NCI-H2107 treated with DMSO at 0.1 percent for 48 hours (cell line): ENCODE results near the gene P4HA2.

Experiments
- DNase-seq: peaks from one replicate; lab custom pipeline; 2025; ENCODE audit not compliant: unreplicated experiment; lab: John Stamatoyannopoulos, UW

P4HA2 gene

DNA sequence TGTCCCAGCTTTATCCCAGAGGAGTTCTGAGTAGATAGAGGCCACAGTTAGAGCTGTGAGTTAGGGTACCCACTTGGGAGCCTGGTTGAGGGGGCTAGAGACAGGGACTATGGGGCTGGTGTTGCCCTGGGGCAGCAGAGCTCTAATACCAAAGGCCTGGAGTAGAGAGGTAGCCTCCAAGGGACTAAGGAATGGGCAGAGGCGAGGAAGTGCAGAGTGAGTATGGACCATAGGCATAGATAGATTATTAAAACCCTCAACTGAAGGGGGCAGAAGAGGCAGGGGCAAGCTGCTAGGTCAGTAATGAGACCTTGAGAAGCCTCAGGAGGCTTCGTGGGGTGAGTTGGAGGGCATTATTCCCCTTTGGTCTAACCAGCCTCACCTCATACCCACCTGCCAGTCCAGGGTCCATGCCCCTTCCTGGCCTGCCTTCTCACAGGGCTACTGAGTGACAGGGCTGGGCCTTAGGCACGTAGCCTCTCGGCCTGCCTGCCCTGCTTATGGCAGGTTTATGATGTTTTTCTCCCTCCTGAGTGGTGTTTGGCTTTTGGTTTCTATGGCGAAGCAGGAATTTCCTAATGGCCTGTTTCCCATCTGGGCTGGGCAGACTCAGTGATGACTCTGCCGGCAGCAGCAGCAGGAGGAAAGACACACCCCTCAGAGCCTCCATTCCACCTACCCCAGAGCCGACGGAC lies 37.8 kb upstream of the P4HA2 start:
- no peak for DNase-seq

DNA sequence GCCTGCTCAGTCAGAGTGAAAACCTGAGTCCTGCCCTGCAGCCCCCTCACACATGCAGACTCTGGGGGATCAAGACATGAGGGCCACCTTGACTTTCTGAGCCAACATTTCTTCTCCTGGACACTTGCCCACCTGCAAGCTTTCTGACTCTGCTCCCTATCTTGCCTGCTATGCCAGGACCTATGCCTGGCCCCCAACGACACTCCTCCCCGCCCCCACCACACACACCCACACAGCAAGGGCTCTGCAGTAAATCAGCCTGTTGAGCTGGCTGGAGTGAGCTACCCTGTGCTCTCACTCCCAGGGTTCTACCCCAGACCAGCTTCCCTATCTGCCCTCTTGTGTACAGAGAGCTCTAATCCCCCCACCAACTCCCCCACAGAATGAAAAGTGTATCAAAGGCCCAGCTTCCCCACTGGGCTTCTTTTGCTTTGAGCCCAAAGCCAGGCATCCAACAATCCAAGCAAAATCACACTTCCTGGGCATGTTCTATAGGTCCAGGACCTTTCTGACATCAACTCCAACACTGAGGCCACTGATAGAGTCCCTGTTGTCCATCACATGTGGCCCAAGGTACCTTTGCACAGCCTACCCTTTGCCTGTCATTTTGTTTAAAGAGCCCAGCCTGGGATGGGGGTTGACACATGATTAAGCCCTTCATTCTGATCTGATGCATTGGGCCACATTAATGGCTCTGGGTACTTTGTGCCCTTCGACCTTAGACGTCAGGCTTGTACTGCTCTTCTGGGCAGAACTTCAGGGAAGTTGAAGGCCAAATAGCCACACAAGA lies 37.1 kb upstream of the P4HA2 start:
- DNase-seq, result no peak

DNA sequence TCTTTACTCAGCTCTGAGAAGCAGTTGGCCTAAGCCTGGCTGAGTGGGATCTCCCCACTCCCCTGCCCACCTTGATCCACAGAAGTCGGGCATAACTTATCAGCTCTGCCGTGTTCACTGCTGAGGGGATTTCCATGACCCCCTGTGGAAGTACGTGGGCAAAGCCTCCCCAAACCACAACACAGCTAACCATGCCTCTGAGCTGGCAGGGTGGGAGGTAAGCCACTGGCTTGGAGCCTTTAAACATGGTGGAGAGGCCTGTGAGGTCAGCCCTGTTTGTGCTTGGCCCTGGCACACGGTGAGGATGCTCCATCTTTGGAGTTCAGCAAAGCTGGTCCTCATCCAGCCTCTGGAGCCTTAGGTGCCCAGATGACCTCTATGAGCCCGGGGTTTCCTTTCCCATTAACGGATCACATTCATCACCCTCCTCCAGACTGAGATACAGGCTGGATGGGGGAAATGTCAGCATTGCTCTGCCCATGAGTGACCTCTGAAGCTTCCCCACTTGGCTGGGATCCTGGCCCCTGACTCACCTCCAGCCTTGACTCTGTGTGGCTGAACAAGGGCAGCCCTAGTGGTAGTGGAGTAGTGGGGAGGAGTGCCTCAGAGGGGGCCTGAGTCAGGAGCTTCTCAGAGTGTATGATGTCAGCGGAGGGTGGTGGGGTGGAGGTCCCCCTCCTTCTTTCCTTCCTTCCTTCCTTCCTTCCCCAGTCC lies 36.1 kb upstream of the P4HA2 start:
- no peak for DNase-seq

DNA sequence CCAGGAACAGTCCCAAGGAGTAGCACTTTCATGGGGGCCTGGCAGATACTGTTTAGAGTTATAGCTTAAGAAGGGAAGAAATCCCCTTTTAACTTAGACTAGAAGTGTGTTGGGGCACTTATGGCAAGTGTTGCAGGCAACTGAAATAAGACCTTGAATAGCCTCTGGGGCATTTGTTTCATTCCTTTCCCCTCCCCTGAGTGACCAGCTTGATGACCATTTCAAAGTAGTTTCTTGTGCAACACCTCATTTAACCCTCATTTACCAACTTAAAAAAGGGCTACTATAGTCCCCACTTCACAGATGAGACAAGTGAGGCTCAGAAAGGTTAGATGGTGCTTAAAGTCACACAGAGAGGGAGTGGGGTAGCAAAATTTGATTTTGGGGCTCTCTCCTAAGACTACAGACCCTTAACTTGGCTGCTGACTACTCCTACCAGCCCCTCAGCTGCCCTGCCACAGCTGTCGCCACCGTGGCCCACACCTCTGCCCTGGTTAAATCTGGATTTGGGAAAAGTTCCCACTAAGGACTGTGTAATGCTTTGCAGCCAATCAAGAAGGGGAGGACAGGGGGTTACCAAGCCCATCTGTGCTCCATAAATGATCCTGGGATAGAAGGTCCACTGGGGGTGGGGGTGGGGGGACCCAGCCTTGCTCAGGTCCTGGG lies 35.4 kb upstream of the P4HA2 start:
- no peak for DNase-seq

DNA sequence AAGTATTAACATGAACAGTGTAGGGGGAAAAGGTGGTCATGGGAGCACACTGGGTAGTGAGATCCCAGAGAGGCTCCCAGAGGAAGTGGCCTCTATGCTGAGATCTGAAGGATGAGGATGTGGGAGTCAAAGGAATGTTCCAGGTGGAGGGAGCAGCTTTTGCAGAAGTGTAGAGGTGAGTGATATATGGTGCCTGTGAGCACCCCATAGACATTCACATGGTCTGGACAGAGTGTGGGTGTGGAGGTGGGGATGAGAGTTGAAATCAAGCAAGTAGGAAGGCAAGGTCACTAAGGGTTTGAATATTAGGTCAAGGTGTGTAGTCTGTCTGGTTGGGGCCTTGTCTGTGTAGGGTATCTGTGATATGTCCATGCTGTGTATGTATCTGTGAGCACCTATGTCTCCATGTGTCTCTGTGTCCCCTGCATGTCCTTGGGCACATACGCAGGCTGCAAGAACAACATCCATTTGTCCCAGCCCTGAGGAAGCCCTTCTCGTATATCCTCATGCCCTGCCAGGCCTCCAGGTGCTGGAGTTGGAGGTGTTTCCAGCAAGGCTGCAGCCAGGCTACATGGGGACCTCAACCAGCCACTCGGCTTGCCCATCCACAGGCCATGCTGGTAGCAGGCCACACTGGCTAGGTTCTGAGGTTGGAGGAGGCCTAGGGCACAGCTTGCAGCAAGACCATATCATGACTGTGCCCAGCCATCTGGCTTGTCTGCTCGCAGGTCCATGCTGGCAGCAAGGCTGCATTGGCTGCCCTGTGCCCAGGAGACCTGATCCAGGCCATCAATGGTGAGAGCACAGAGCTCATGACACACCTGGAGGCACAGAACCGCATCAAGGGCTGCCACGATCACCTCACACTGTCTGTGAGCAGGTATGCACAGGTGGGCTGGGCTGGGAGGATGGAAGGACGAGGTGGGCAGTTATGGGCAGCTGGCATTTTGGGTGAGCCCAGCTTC lies 34.5 kb upstream of the P4HA2 start:
- DNase-seq, result no peak

DNA sequence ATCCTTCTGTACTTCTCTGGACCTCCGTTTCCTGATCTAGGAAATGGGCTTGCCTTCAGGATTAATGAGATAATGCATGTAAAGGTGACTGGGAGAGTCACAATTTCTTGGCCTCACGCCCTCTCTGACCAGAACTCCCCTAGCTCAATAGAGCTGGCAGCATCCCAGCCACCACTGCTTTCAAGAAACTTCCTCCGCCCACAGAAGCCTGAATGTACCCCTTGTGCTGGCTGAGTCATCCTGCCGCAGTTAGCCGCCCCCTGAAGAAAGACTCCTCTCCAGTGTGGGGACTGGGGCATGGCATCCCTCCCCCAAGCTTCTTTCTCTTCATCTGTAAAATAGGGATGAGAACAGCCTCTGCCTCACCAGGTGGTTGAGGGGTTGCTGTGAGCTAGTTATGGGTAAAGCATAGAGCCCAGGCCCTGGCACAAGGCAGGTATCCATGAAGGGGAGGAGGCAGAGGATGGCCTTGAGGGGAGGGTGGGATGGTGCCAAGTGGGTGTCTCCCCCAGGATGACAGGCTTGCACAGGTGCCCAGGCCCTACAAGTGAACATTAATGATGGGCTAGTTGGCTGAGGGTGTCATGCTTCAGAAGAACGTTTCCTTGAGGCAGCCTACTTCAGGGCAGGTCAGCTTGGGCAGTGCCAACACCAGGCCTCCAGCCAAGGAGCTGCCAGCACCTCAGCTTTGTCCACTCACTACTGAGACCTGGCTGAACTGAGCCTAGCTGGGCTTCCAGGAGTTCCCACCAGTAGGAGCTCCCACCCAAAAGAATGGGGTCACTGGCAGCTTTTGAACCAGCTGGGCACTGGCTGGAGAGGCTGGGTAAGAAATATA lies 33.3 kb upstream of the P4HA2 start:
- no peak for DNase-seq

DNA sequence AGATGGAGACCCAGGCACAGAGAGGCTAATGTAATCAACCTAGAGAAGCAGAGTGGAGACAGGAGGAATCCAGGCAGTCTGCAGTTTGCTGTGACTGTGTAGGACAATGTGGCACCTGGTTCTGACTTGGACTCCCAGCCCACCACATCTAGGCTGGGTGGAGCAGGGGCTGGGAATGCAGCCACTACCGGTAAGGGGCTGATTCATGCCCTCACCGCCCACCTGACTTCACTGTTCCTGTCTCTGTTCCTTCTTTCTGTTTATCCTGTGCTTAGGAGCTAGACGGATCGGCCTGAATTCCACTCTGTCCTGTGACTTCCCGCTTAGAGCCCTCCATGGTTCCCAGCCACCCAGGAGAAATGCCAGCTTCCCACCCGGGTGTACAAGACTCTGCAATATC lies 32.4 kb upstream of the P4HA2 start:
- no peak for DNase-seq

DNA sequence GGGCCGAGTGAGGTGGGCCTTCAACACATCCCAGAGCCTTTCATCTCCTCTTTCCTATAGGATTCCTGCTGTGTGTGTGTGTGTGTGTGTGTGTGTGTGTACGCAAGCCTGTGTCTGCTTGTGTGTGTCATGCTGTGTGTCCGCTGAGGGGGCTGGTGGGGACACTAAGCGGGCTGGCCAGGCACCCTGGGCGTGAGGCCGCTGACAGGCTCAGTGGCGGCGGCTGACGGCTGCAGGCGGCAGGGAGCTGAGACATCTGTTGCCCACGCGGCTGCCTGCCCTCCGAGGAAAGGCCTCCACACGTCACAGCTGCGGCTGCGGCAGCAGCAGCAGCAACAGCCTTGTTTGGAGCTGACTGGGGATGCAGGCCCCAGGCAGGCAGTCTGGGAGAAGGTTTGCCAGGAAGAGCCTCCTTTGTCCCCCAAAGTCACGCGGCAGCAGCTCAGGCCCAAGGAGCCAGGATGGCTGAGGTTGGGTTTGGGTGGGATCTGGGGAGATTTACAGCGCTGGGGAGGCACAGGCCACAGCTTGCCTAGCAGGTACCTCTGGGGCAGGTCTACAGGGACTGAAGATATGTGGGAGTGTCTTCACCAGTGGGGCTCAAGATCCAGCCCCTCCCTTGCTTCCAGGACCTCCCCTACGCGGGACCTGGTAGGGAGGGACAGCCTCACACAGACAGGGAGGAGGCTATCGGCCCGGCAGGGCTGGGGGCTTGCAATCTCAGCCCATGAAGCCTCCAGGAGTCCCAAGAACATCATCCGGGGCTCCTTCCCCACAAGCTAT lies 31.6 kb upstream of the P4HA2 start:
- DNase-seq, result no peak

DNA sequence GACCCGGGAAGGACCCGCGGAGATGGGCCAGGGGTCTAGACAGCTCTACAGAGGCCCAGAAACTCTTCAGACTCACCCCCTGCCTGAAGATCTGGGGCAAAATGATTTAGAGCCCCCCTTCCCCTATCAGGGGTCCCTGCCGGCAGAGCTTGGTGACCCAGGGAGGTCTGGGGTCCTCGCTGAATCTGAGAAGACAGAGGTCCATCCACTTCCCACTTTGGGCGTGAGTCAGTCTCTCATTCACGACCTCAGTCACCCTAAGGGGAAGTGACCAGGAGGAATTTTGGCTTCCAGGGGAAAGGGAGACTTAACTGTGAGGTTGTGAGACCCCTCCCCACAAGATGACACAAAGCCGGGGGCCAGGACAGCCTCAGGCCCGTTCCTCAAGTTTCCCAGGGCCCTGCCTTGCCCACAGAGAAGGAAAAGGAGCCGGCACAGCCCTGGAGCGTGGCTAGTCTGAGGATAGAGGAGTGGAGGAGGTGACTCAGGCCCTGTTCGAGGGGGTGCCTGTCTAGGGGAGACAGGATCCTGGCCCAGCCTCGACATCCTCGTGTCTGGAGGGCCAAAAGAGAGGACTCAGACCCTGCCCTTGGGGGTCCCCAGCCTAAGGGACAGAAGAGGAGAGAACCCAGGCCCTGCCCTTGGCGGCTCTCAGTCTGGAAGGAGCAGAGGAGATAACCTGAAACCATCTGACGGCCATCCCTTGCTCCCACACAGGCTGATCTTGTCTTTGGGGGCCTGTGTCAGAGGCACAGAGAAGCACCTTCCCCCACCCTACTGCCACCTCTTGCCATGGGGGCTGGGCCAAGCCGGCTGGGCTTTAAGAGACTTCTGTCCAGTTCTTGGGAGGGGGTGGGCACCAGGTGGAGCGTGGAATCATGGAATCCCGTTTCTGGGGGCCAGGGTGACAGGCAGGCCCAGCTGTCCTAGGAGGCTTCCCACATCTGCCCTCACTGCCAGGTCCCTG lies 30.7 kb upstream of the P4HA2 start:
- DNase-seq, result no peak

DNA sequence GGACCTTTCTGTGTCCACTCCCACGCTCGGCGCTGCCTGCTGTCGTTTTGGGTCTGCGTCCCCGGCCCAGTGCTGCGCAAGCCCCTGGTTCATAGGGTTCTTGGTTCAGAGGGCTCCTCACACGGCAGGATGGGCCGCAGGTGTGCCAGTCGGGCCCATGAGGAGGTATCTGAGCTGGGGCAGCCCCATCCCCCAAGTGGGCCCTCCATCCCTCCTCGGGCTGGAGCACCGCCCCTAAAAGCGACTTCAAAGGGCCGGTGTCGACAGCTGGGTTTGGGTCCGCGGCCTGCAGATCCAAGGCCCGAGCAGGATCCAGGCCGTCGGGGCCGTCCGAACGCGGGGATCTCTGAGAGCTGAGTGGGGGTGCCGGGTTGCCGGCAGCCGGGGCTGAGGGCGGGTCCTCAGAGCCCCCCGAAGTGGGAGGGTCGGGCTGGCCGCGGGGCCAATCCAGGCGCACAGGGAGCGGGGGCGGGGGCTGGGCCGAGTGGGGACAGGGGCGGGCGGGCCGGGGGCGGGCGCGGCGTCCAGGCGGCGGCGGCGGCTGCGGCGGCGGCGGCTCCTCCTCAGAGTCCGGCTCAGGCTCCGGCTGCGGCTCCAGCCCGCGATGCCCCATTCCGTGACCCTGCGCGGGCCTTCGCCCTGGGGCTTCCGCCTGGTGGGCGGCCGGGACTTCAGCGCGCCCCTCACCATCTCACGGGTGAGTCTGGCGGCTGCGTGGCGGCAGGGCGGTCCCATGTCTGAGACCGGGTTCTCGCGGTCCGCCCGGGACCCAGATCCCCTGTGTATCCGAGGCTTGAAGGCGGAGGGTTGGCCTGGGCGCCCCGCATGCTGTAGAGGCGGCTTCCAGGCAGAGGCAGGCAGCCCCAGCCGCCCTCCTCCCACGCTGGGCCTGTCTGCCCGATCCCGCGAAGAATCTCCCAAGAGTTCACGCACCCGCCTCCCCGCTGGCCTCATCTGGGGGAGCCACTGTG lies 29.8 kb upstream of the P4HA2 start, which contains the start of gene PDLIM4:
Gene PDLIM4, plus strand, starts transcription at position 566 of the 971 bp plus-strand sequence. Its CDS starts 39 bp downstream, at position 605.
- no peak for DNase-seq

DNA sequence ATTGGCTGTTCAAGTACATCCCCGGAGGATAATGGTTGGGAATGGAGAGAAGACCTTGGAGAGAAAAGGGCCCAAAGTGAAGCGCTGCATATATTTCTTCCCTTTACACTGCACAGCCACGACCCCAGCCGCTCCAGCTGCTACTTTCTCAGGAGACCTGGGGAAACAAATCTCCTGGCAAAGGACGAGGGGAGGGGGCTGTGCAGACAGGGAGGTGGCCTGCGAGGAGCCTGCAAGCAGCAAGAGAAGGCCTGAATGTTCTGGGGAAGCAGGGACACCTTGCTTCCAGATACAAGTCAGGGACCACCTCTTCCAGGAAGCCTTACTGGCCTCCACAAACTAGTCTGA lies 29.1 kb upstream of the P4HA2 start:
- DNase-seq, result no peak

DNA sequence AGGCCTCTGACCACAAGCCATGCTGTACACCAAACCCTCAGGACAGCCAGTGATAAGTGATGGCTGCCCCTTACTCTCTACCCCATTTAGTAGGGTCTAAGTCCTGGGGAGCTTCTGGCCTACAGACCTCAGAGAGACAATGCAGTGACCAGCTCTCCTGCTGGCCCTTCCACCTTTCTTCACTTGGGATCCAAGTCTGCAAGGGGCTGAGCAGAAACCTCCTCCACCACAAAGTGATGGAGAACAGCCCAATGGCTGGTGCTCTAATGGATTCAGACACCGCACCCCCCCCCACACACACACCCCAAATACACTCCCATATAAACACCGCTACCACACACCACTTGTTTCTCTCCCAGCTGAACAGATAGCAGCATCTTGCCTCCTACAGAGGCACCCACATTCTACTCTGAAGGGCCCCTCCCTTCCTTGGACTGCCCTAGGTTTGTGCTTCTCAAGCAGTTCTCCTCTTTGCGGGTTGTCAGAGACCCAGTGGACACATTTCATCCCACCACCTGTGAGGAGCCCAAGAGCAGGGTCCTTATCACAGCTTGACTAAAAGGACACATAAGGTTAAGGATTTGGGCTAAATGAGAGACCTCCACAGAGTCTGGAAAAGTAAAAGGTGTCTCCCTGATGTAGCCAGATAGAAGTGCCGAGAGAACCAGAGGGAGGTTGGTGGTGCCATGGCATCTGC lies 28.6 kb upstream of the P4HA2 start:
- DNase-seq, result no peak

DNA sequence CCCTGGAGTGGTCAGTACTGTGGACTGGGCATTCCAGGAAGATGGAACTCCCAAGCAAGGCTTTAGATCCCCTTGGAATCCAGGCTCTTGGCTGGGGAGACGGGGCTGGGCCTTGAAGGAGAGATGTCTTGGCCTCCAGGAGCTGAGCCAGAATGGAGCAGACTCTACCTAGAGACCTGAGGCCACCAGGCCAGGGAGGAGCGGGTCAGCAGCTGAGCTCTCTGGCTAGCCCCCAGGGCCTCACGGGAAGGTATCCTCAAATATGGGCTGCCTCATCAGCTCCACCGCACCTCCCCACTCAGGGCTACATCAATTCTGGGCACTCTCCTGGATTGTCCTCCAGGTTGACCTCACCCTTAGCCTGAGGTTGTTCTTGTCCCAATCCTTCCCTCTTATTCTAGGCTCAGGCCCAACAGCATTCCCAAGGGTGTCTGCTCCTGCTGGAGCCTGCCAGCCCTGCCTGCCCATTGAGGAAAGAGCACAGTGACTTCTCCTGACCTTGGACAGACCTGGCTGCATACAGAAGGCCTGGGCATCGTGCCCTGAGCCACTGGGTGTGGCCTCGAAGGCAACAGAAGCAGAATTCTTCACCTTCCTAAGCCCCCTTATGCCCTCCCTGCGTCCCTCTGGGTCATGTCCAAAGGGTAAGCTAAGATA lies 26.8 kb upstream of the P4HA2 start:
- DNase-seq, result no peak

DNA sequence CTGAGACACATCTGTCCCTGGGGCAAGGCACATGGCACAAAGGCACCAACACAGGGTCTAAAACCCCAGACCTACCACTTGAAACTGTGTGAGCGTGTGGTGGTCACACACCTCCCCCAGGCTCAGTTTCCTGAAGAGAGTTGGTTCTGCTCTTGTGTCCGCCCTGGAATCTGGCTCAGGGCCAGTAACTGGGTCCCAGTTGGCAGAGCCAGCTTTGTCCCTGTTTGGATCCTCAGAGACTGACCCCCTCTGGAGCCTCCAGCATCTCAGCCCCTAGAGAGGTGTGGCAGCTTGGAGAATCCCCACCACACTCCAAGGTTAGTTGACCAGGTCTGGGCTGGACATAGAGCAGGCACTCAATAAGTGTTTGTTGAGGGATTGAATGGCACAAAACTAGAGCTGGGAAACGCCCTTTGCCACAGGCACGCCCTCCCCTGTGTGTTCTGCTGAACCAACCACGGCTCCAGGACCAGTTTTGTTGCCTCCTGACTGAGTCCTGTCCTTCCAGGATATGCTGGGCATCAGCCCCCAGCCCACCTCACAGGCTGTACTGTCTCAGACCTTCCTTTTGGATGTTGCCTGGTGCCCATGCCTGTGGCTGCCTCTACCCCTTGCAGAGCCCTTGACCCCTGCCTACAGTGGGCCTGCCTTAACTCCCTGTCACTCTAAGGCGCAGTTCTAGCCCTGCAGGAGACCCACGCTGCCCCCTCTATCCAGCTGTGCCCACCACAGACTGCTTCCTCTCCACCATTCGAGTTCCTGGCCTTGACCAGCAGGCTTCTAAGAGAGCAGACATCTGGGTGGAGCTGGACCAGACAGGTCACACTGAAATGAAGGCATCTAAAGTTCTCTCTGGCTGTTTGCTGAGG lies 26.0 kb upstream of the P4HA2 start:
- DNase-seq, result no peak
